CD4-positive, alpha-beta memory T cell (primary cell): ENCODE results near the gene CSTF1. TPM values are rescaled to one million over a fixed set of nuclear protein-coding genes. Genes with fewer than 3 reads are reported as not detected.
"Not testable (repeated sequence)": the region's sequence is repeated elsewhere in the genome, so short reads cannot be mapped to it uniquely, and the experiment has no call there.

Experiments
- CTCF ChIA-PET: fragments of 350-600 bp; sonication (Branson Sonifier 250); formaldehyde crosslinking; loops from one replicate; lab custom pipeline; 2021; ENCODE audit warnings: inconsistent platforms; ENCODE audit not compliant: partially characterized antibody; lab: Charles Lee
- POLR2A ChIA-PET: fragments of 350-600 bp; sonication (Branson Sonifier 250); formaldehyde crosslinking; loops from one replicate; lab custom pipeline; 2021; ENCODE audit not compliant: partially characterized antibody; lab: Charles Lee
- DNase-seq, 5 donors: peaks; one replicate each; pipeline versions ENCODE4 v3.0.0 to v3.0.0-alpha.2; 2020 to 2022; ENCODE audit warnings: mixed read lengths in 1 of 5
- H3K27ac ChIP-seq: one replicate; pipeline ENCODE4 v1.7.0; 2013; ENCODE audit warnings: low read depth, low read length
- H3K27me3 ChIP-seq: 2 replicates; pipeline ENCODE4 v1.7.0; 2013; ENCODE audit warnings: mild to moderate bottlenecking, low read length, moderate library complexity; ENCODE audit not compliant: insufficient read depth
- H3K36me3 ChIP-seq: 2 replicates; pipeline ENCODE4 v1.7.0; 2013; ENCODE audit warnings: mild to moderate bottlenecking, low read length, moderate library complexity; ENCODE audit not compliant: insufficient read depth
- H3K4me1 ChIP-seq: 2 replicates; pipeline ENCODE4 v1.7.0; 2013; ENCODE audit warnings: mild to moderate bottlenecking, low read length, moderate library complexity; ENCODE audit not compliant: insufficient read depth
- H3K4me3 ChIP-seq, 2 donors: one replicate each; pipeline ENCODE4 v1.7.0; 2013; ENCODE audit warnings: low read length in 2 of 2, mild to moderate bottlenecking in 1 of 2
- H3K9me3 ChIP-seq, 2 donors: one replicate each; pipeline ENCODE4 v1.7.0; 2013; ENCODE audit warnings: low read length in 2 of 2, control low read depth in 1 of 2; ENCODE audit not compliant: control insufficient read depth in 1 of 2
- H3K27ac Mint-ChIP-seq, 7 donors: one replicate each; pipeline ENCODE4 v1.8.0; 2020 to 2021; ENCODE audit warnings: mixed read lengths in 7 of 7, mild to moderate bottlenecking in 6 of 7, inconsistent platforms in 3 of 7, moderate library complexity in 3 of 7
- H3K27me3 Mint-ChIP-seq, 2 donors: one replicate each; pipeline ENCODE4 v1.8.0; 2020 to 2021; ENCODE audit warnings: mixed read lengths in 2 of 2
- H3K36me3 Mint-ChIP-seq, 2 donors: one replicate each; pipeline ENCODE4 v1.8.0; 2020 to 2021; ENCODE audit warnings: mixed read lengths in 2 of 2, inconsistent platforms in 1 of 2, mild to moderate bottlenecking in 1 of 2
- H3K4me1 Mint-ChIP-seq, 4 donors: one replicate each; pipeline ENCODE4 v1.8.0; 2020 to 2021; ENCODE audit warnings: mixed read lengths in 4 of 4, mild to moderate bottlenecking in 1 of 4
- H3K4me3 Mint-ChIP-seq, 8 donors: one replicate each; pipeline ENCODE4 v1.8.0; 2020 to 2021; ENCODE audit warnings: mixed read lengths in 8 of 8, mild to moderate bottlenecking in 7 of 8, moderate library complexity in 6 of 8, inconsistent platforms in 3 of 8
- H3K9me3 Mint-ChIP-seq, 8 donors: one replicate each; pipeline ENCODE4 v1.8.0; 2020 to 2021; ENCODE audit warnings: mixed read lengths in 8 of 8, mild to moderate bottlenecking in 5 of 8, inconsistent platforms in 3 of 8, moderate library complexity in 1 of 8
- intact Hi-C: fragments of 100-400 bp; cut with micrococcal nuclease; formaldehyde crosslinking; loops from one replicate; pipeline ENCODE4 v1.15.1; 2023
- polyA plus RNA-seq, 2 donors: library from polyadenylated mRNA; unstranded; fragments of 300-500 nt; fragmentation: Illumina TruSeq; gene quantifications; one replicate each; pipeline ENCODE4 v1.2.3, GENCODE V29; 2021
- total RNA-seq, 2 experiments: library from RNA; stranded (reverse); gene quantifications; one replicate each; pipeline ENCODE4 v1.2.3, GENCODE V29; 2021

The CSTF1 gene
- total and polyA plus RNA-seq, 4 experiments from 2014 or later = 40.9 to 55.3 (median 49.0) TPM

- Histone ChIP-seq H3K9me3 (no peaks in the 10 kb centered on the region), H3K4me3 (no peak overlapping the region), H3K4me1 (peaks cover 40% of the 10 kb centered on the region), H3K27ac (no peak overlapping the region), H3K27me3 (no peaks in the 10 kb centered on the region), H3K36me3 (peaks cover 25% of the 10 kb centered on the region)
- DNase-seq = no peak
- Mint-ChIP-seq H3K27me3 (no peaks in the 10 kb centered on the region), H3K27ac (peak overlapping the region; percentile 57 to 94 (median 72)), H3K4me3 (peak overlapping the region in 1 of 8 donors; percentile 5), H3K36me3 (peaks cover 32 to 50% of the 10 kb centered on the region in 2 donors), H3K9me3 (no peaks in the 10 kb centered on the region), H3K4me1 (peaks cover 24 to 65% (median 37%) of the 10 kb centered on the region in 4 donors)
- CTCF ChIA-PET = interaction anchor here (0.7 to 1.6 kb wide), 5 partner anchors 8 to 32 kb away, joined by 3 to 4 read pairs (median 3); no protein-coding TSS in a partner anchor
- intact Hi-C loops = loop anchor here (10.0 kb wide), 1 partner anchor 985 kb away; the partner anchor contains the start of gene RBM38
- POLR2A ChIA-PET = interaction anchor here (0.9 to 4.1 kb wide), 4 partner anchors 9 to 16 kb away, joined by 3 to 58 read pairs (median 6); partner anchors contain the start of genes AURKA and CSTF1
Observed at GRCh38 chr20:56409956-56410355, 17.5 kb downstream of the CSTF1 start.

- H3K27me3 Mint-ChIP-seq, H3K27me3 ChIP-seq, H3K9me3 ChIP-seq, DNase-seq, H3K9me3 Mint-ChIP-seq: not testable (repeated sequence)
- Mint-ChIP-seq H3K4me1 (peaks cover 27 to 65% (median 43%) of the 10 kb centered on the region in 4 donors), H3K4me3 (peak overlapping the region; percentile 90 to 98 (median 94)), H3K27ac (peak overlapping the region; percentile 94 to 99 (median 98)), H3K36me3 (peaks cover 21 to 39% of the 10 kb centered on the region in 2 donors)
- H3K4me1 ChIP-seq = peaks cover 52% of the 10 kb centered on the region
- CTCF ChIA-PET = interaction anchor here (1.2 to 3.2 kb wide), 6 partner anchors 10 to 22 kb away, joined by 3 to 29 read pairs (median 9); no protein-coding TSS in a partner anchor
- POLR2A ChIA-PET = interaction anchor here (0.7 to 4.9 kb wide), 14 partner anchors 10 to 1978 kb away, joined by 3 to 58 read pairs (median 8); partner anchors contain the start of genes AURKA, CSTF1, RTF2 and VAPB
- H3K36me3 ChIP-seq = peaks cover 14% of the 10 kb centered on the region
- H3K4me3 ChIP-seq = peak overlapping the region; percentile 24 to 67
- intact Hi-C loops = loop anchor here (10.0 kb wide), 1 partner anchor 984 kb away; the partner anchor contains the start of gene RBM38
- peak overlapping the region; percentile 80 for H3K27ac ChIP-seq
Observed at GRCh38 chr20:56411287-56411686, 18.8 kb downstream of the CSTF1 start.

DNA sequence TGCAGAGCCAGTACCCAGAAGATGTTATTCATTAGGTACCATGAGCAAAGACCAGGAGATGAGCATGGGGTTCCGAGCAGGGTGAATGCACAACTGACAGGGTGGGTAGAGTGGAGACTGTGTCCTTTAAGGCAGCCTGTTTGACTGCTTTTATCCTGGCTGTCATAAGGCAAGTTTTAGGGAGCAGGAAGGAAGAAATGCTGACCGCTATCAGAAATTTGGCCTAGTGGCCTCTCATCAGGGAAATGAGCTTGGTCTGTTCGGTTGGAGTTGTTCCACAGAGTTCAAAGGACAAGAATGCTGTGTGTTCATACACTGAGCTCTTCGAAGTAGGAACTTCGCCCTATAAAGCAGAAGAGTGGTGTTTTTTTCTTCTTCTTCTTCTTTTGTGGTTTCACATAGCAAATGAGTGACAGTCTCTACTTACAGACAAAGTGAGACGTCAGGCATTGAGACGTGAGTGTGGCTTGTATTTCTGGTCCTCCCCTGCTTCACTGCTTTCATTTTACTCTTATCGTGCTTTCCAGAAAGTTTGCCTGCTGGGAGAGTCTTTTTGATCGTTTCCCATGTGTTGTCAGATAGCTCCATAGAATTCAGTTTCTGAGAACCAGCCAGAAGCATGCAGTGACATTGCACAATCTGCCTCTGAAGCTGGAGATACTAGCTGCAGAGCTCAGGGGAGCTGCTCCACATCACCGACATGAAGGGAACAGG, 19.5 kb downstream of the CSTF1 start, which contains the start of gene CASS4:
CASS4 (plus strand) TSS at position 502 of the 714 bp plus-strand sequence; CDS start at position 701, 199 bp downstream.
- H3K9me3 ChIP-seq = no peaks in the 10 kb centered on the region
- H3K4me3 ChIP-seq = peak within 1 kb of the TSS; percentile 24 to 67
- H3K27ac ChIP-seq = peak within 1 kb of the TSS; percentile 80
- intact Hi-C loops = loop anchor here (1.0 to 10.0 kb wide), 4 partner anchors 20 to 983 kb away; partner anchors contain the start of genes AURKA, CSTF1, RBM38 and RTF2
- Mint-ChIP-seq H3K9me3 (no peaks in the 10 kb centered on the region), H3K36me3 (peaks cover 15 to 34% of the 10 kb centered on the region in 2 donors), H3K4me3 (peak within 1 kb of the TSS; percentile 90 to 98 (median 94)), H3K4me1 (peaks cover 33 to 66% (median 48%) of the 10 kb centered on the region in 4 donors), H3K27me3 (no peaks in the 10 kb centered on the region), H3K27ac (peak within 1 kb of the TSS; percentile 94 to 99 (median 98))
- peaks cover 59% of the 10 kb centered on the region for H3K4me1 ChIP-seq
- peaks cover 9% of the 10 kb centered on the region for H3K36me3 ChIP-seq
- CTCF ChIA-PET = interaction anchor here (1.2 to 3.2 kb wide), 7 partner anchors 10 to 36 kb away, joined by 3 to 29 read pairs (median 9); no protein-coding TSS in a partner anchor
- no peaks in the 10 kb centered on the region for H3K27me3 ChIP-seq
- POLR2A ChIA-PET = interaction anchor here (0.7 to 4.9 kb wide), 19 partner anchors 9 to 1977 kb away, joined by 3 to 58 read pairs (median 5); partner anchors contain the start of genes AURKA, CSTF1, RTF2 and VAPB
- peak; percentile 63 to 74 (median 68) for DNase-seq

DNA sequence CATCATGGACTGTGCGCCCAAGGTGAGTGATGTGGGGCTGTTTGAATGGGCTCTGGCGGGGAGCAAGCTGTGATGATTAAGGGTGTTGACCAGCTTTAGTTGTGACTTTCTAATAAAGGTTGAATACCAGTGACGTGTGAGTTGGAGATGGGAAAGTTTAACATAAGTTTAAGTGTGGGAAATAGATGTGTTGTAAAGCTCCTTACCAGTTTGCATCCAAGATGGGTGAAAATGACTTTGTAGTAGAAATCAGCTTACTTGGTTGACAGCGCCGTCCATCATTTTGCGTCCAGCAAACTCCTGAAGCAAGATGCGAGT, 20.0 kb downstream of the CSTF1 start:
- ChIA-PET CTCF (interaction anchor here (1.2 to 3.2 kb wide), 7 partner anchors 9 to 37 kb away, joined by 3 to 29 read pairs (median 9); no protein-coding TSS in a partner anchor), POLR2A (interaction anchor here (0.8 to 4.9 kb wide), 19 partner anchors 8 to 986 kb away, joined by 3 to 58 read pairs (median 5); partner anchors contain the start of genes AURKA, CSTF1 and RTF2)
- peak overlapping the region; percentile 90 to 98 (median 94) for H3K4me3 Mint-ChIP-seq
- H3K27me3 Mint-ChIP-seq = no peaks in the 10 kb centered on the region
- peaks cover 38 to 70% (median 53%) of the 10 kb centered on the region in 4 donors for H3K4me1 Mint-ChIP-seq
- intact Hi-C loops = loop anchor here (1.0 to 10.0 kb wide), 4 partner anchors 20 to 982 kb away; partner anchors contain the start of genes AURKA, CSTF1, RBM38 and RTF2
- Histone ChIP-seq H3K27ac (peak overlapping the region; percentile 80), H3K9me3 (no peaks in the 10 kb centered on the region), H3K27me3 (no peaks in the 10 kb centered on the region), H3K4me1 (peaks cover 64% of the 10 kb centered on the region), H3K4me3 (peak overlapping the region; percentile 24 to 67), H3K36me3 (peaks cover 4% of the 10 kb centered on the region)
- H3K9me3 Mint-ChIP-seq = no peaks in the 10 kb centered on the region
- H3K36me3 Mint-ChIP-seq = peaks cover 13 to 28% of the 10 kb centered on the region in 2 donors
- H3K27ac Mint-ChIP-seq = peak overlapping the region; percentile 94 to 99 (median 98)
- peak in 1 of 5 donors; percentile 8 for DNase-seq

DNA sequence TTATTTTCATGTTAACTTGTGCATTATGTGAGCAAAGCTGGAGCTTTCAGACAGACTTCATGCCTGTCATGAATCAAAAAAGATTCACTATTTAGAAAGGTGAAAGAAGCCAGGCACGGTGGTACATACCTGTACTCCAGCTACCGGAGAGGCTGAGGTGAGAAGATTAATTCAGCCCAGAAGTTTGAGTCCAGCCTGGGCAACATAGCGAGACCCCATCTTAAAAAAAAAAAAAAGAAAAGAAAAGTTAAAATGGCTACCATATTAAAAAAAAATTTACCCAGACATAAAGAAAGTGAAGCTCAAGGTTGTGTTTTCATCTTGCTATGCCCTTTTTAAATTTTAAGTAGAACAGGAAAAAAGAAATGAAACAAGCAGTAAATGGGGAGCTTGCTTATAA, 20.5 kb downstream of the CSTF1 start:
- peaks cover 69% of the 10 kb centered on the region for H3K4me1 ChIP-seq
- POLR2A ChIA-PET = interaction anchor here (0.6 to 4.9 kb wide), 12 partner anchors 8 to 81 kb away, joined by 3 to 58 read pairs (median 10); partner anchors contain the start of genes AURKA, CSTF1 and RTF2
- H3K4me3 Mint-ChIP-seq = peak overlapping the region; percentile 90 to 98 (median 94)
- H3K27ac Mint-ChIP-seq = peak overlapping the region; percentile 94 to 99 (median 98)
- no peaks in the 10 kb centered on the region for H3K9me3 Mint-ChIP-seq
- intact Hi-C loops = loop anchor here (1.0 to 10.0 kb wide), 4 partner anchors 21 to 982 kb away; partner anchors contain the start of genes AURKA, CSTF1, RBM38 and RTF2
- CTCF ChIA-PET = interaction anchor here (1.4 to 3.2 kb wide), 7 partner anchors 9 to 37 kb away, joined by 3 to 29 read pairs (median 6); no protein-coding TSS in a partner anchor
- H3K4me3 ChIP-seq = peak overlapping the region; percentile 24 to 67
- H3K4me1 Mint-ChIP-seq = peaks cover 40 to 75% (median 58%) of the 10 kb centered on the region in 4 donors
- peak overlapping the region; percentile 80 for H3K27ac ChIP-seq
- peaks cover 8 to 24% of the 10 kb centered on the region in 2 donors for H3K36me3 Mint-ChIP-seq
- no peaks in the 10 kb centered on the region for H3K27me3 ChIP-seq
- peak in 1 of 5 donors; percentile 24 for DNase-seq
- H3K9me3 ChIP-seq = no peaks in the 10 kb centered on the region
- H3K36me3 ChIP-seq = no peaks in the 10 kb centered on the region
- H3K27me3 Mint-ChIP-seq = no peaks in the 10 kb centered on the region

GRCh38 chr20:56414842-56415765, 22.7 kb downstream of the CSTF1 start:
- peak overlapping the region; percentile 80 for H3K27ac ChIP-seq
- no peaks in the 10 kb centered on the region for H3K27me3 Mint-ChIP-seq
- CTCF ChIA-PET = interaction anchor here (1.5 to 2.4 kb wide), 2 partner anchors 14 to 17 kb away, joined by 5 to 6 read pairs; no protein-coding TSS in a partner anchor

More at GRCh38 chr20:56414842-56415765, 22.7 kb downstream of the CSTF1 start:
- Histone ChIP-seq H3K27me3 (no peaks in the 10 kb centered on the region), H3K36me3 (no peaks in the 10 kb centered on the region), H3K9me3 (no peaks in the 10 kb centered on the region), H3K4me3 (peak overlapping the region in 1 of 2 donors; percentile 8), H3K4me1 (peaks cover 90% of the 10 kb centered on the region)
- peak overlapping the region; percentile 94 to 98 (median 95) for H3K27ac Mint-ChIP-seq
- peak overlapping the region; percentile 38 to 98 (median 72) for H3K4me3 Mint-ChIP-seq
- peak in 4 of 5 donors; percentile 42 to 79 (median 48) for DNase-seq
- H3K4me1 Mint-ChIP-seq = peaks cover 51 to 83% (median 69%) of the 10 kb centered on the region in 4 donors
- peaks cover 4 to 16% of the 10 kb centered on the region in 2 donors for H3K36me3 Mint-ChIP-seq
- intact Hi-C loops = loop anchor here (10.0 kb wide), 1 partner anchor 980 kb away; the partner anchor contains the start of gene RBM38
- no peaks in the 10 kb centered on the region for H3K9me3 Mint-ChIP-seq
- POLR2A ChIA-PET = interaction anchor here (0.9 to 4.9 kb wide), 7 partner anchors 10 to 54 kb away, joined by 3 to 40 read pairs (median 4); partner anchors contain the start of genes AURKA, CSTF1 and RTF2
